HG03442 (cell line): Measurements from ENCODE around the gene CPLANE2.
"Not testable (repeated sequence)": the region's sequence is repeated elsewhere in the genome, so short reads cannot be mapped to it uniquely, and the experiment has no call there.

Source experiments
- ATAC-seq: cut with Tn5 transposase; IDR thresholded peaks from one replicate; pipeline ENCODE4 v1.9.1; 2021; ENCODE audit warnings: mild to moderate bottlenecking, moderate library complexity; ENCODE audit not compliant: unreplicated experiment

Gene CPLANE2

DNA sequence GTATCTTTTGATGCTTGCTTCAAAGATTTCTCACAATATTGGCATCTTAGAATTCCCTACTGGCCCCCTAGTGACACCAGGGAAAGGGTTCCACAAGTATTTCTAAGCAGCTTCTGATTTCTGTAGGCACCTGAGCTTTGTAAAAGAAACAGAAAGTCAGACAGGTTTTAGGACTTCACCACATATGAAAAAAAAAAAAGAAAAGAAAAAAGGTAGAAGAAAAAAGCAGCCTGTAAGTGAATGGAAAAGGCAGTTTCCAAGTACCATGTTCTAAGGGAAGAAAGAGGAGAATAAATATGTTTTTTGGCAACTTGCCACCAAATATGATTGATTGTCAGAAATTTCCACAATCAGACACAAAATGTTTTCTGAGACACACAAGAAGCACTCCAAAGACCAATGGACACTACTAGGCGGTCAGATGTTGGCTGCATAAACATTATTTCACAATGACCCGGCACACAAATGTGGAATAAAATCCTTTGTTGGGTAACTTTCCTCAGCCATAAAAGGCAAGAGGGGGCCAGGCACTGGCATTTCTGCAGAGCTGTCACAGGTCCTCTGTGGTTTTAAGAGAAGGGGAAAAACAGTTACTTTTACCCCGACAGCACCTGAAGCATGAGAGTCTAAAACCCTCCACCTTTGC, 12.7 kb upstream of the CPLANE2 start:
- no peak for ATAC-seq

DNA sequence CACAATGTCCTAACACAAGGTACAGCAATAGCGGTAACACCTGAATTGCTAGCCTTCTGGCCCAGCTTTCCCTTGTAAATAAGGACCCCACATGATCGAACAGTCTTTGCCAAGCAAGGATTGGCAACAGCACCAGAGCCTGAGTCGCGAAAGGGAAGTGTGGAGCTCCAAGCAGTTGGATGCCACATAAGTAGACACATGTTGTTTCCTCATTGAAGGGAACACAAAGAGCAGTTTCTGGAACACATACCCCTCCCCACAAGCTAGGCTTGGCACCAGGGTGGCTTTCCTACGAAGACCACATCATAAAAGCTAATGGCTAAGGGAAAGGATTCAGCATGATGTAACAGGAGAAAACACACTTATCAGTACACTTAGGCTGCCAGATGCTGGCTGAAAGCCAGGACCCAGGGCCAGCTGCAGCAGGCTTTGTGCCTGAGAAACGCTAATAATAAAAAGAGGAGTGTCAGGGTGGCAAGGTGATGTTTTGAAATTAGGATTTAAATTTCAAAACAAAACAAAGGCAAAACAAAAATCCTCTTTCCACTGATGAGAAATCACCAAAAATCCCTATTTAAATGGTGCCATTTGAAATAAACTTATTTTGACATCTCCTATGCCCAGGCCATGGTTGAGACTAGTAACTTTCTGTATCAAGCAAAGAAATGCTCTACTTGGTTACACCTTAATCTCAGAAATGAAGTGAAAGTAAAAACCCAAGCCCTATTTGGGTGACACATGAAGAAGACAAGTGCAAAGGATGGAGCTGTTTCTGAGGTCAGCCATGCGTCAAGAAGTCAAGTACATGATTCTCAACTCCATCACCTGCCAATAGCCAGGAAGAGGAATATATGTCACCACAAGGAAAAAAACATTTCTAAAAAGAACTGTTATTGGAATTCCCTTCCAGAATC, 11.9 kb upstream of the CPLANE2 start:
- no peak for ATAC-seq

- ATAC-seq: no peak
Measured at GRCh38 chr1:16248007-16248436, 11.0 kb upstream of the CPLANE2 start.

- no peak for ATAC-seq
Measured at GRCh38 chr1:16247441-16247840, 10.5 kb upstream of the CPLANE2 start.

- ATAC-seq: no peak
Measured at GRCh38 chr1:16246961-16247360, 10.0 kb upstream of the CPLANE2 start.

- not testable (repeated sequence) for ATAC-seq
Measured at GRCh38 chr1:16246239-16246638, 9.3 kb upstream of the CPLANE2 start.

GRCh38 chr1:16245476-16246196, 8.7 kb upstream of the CPLANE2 start:
- ATAC-seq: no peak

- no peak for ATAC-seq
Measured at GRCh38 chr1:16244650-16245285, 7.8 kb upstream of the CPLANE2 start.

GRCh38 chr1:16243936-16244649, 7.1 kb upstream of the CPLANE2 start:
- no peak for ATAC-seq

GRCh38 chr1:16243215-16243610, 6.2 kb upstream of the CPLANE2 start:
- no peak for ATAC-seq

DNA sequence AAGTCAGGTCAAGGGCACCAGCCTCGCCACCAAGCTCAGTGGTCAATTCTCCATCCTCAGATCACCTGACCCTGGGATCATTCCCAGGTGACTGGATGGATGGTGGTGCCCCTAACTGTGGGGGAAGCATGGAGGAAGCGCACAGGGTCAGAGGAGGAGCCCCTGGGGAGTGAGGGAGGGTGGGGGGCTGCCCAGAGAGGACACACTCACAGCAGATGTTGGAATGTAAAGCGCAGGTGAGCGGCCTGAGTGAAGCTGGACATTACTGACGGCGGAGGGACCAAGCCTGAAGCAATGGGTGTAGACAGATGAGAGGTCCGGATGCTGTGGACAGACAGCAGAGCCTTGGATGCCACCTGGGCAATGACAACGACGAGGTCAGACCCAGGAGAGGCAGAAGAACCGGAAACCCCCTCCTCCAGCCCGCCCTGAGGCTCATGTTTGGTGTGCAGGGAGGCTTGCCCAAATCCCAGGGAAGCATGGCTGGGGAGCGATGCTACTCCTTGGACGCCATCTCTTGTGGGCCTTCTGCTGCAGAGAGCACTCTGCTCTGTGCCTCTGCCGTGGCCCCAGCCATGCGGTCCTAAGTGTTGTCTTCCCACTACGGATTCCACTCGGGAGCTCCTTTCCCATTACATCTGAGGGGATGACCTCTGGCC, 5.7 kb upstream of the CPLANE2 start:
- no peak for ATAC-seq

GRCh38 chr1:16241221-16241708, 4.3 kb upstream of the CPLANE2 start:
- no peak for ATAC-seq

DNA sequence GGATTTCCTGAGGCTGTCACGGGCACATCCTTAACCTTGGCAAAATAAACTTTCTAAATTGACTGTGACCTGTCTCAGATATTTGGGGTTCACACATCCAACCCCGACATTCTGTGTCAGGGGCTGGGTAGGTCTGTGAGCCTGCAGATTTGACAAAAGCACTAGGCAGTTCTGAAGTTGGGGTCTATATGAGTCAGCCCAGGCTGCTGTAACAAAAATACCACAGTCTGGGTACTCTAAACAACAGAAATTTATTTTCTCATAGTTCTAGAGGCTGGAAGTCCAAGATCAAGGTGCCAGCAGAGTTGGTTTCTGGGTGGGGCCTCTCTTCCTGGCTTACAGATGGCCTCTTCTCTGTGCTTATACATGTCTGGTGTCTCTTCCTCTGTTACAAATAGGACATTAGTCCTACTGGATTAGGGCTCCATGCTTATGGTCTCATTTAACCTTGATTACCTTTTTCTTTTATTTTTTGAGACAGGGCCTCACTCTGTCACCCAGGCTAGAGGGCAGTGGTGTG, 3.0 kb upstream of the CPLANE2 start:
- ATAC-seq: no peak

DNA sequence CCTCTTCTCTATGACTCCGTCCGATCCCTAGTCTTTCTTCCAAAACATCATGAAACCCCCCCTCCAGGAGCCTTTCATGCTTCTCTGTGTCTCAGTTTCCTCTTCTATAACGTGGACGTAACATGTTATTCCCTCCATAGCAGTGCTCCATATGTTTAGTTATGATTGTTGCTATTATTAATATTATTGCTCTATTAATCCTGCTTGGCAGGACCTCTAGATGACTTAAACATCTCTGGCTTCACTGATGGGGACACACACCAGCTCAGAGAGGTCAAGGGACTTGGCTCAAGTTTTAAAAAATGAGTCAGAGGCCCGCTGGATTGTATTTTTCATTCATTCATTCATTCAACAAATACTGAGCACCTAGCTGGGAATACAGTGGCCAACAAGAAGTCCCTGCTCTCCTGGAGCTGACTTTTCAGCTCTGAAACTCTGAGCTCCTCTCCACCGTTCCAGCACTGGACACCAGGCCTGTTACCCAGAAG, 404 bp upstream of the CPLANE2 start:
- no peak for ATAC-seq

DNA sequence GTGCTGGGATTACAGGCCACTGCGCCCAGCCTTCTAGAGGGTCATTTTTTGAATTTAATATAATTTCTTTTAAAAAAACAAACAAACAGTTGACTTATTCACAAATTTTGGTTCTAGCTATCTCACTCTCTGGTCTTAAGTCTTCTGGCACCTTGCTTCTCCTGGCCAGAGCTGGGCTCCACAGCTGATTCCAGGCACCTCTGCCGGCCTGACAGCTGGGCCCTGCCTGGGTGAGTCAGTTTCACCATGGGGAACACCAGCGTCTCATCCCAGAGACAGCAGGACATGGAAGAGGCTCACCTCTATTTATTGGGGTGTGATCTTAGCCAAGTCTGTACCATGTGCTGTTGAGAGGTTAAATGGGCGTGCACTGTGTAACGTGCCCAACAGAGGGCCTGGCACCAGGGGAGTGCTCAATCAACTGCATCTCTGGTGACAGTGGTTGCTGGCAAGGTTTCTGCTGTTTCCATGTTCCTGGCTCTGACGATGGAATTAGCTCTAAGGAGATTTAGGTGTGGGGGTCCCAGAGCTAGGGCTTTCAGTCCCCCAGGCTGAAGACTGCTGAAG, 956 bp downstream of the CPLANE2 start:
- ATAC-seq: peak; percentile 27

- ATAC-seq: no peak
Measured at GRCh38 chr1:16235347-16235746, 1.6 kb downstream of the CPLANE2 start.

DNA sequence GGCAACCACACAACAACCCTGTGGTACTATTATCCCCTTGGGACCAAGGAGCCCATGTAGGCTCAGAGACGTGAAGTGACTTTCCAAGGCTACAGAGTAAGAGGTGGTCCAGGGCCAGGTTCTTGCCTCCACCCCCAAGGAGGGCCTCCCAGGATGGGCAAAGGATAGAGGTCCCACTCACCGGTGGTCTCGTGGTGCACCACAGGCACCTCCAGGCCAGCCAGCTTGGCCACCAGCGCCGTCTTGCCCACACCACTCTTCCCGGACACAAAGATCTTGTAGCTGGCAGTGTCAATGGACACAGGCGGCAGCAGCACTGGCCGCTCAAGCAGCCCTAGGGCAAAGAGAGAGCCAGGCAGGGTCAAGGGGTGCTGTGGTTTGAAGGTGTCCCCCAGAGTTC, 3.6 kb downstream of the CPLANE2 start:
- no peak for ATAC-seq

GRCh38 chr1:16232316-16232710, 4.7 kb downstream of the CPLANE2 start:
- no peak for ATAC-seq
